GM19467 (cell line): ENCODE measurements around the gene CEP170.
"Not testable (repeated sequence)": the region's sequence is repeated elsewhere in the genome, so short reads cannot be mapped to it uniquely, and the experiment has no call there.

ENCODE experiments used
- ATAC-seq: cut with Tn5 transposase; IDR thresholded peaks from one replicate; pipeline ENCODE4 v1.9.1; 2021; ENCODE audit warnings: mild to moderate bottlenecking, moderate library complexity; ENCODE audit not compliant: unreplicated experiment

Gene CEP170

GRCh38 chr1:243236604-243237252 is 18.4 kb downstream of the CEP170 start:
- ATAC-seq: peak; percentile 63

GRCh38 chr1:243234978-243235647 is 20.0 kb downstream of the CEP170 start:
- no peak for ATAC-seq

- no peak for ATAC-seq
These were observed 21.2 kb downstream of the CEP170 start for GRCh38 chr1:243233908-243234307.

GRCh38 chr1:243230914-243231313 is 24.2 kb downstream of the CEP170 start:
- no peak for ATAC-seq

- ATAC-seq: no peak
These were observed 25.6 kb downstream of the CEP170 start for GRCh38 chr1:243229526-243229925.

GRCh38 chr1:243227622-243228021 is 27.5 kb downstream of the CEP170 start:
- ATAC-seq: no peak

GRCh38 chr1:243218059-243218458 is 37.0 kb downstream of the CEP170 start:
- no peak for ATAC-seq

GRCh38 chr1:243217349-243217748 is 37.7 kb downstream of the CEP170 start:
- no peak for ATAC-seq

GRCh38 chr1:243216741-243217140 is 38.3 kb downstream of the CEP170 start:
- ATAC-seq: no peak

- not testable (repeated sequence) for ATAC-seq
These were observed 39.7 kb downstream of the CEP170 start for GRCh38 chr1:243215276-243215875.

GRCh38 chr1:243213045-243213787 is 41.9 kb downstream of the CEP170 start:
- ATAC-seq: no peak

- ATAC-seq: not testable (repeated sequence)
These were observed 43.1 kb downstream of the CEP170 start for GRCh38 chr1:243211984-243212383.

GRCh38 chr1:243205026-243205501 is 50.0 kb downstream of the CEP170 start:
- ATAC-seq: not testable (repeated sequence)

- ATAC-seq: not testable (repeated sequence)
These were observed 50.7 kb downstream of the CEP170 start for GRCh38 chr1:243204336-243204735.

- not testable (repeated sequence) for ATAC-seq
These were observed 51.9 kb downstream of the CEP170 start for GRCh38 chr1:243203196-243203595.

- not testable (repeated sequence) for ATAC-seq
These were observed 53.8 kb downstream of the CEP170 start for GRCh38 chr1:243201316-243201715.

- not testable (repeated sequence) for ATAC-seq
These were observed 57.6 kb downstream of the CEP170 start for GRCh38 chr1:243197524-243197923.

- not testable (repeated sequence) for ATAC-seq
These were observed 61.8 kb downstream of the CEP170 start for GRCh38 chr1:243193330-243193729.

GRCh38 chr1:243186201-243186995 is 68.7 kb downstream of the CEP170 start:
- not testable (repeated sequence) for ATAC-seq

GRCh38 chr1:243184787-243185186 is 70.3 kb downstream of the CEP170 start:
- ATAC-seq: not testable (repeated sequence)
